Ascending aorta (tissue), 2 donors: ENCODE results near the gene SLC5A11. TPM values are rescaled to one million over a fixed set of nuclear protein-coding genes. Genes with fewer than 3 reads are reported as not detected.

Experiments
- DNase-seq, 2 donors: peaks; one replicate each; pipeline ENCODE4 v3.0.0-alpha.2; 2019; ENCODE audit warnings: low spot score in 2 of 2
- H3K27ac ChIP-seq, 2 donors: fragments of 200-600 bp; sonication (generic); one replicate each; pipeline ENCODE4 v1.5.1; 2016 to 2017; ENCODE audit warnings: mild to moderate bottlenecking in 1 of 2
- H3K27me3 ChIP-seq: fragments of 200-600 bp; sonication (generic); one replicate; pipeline ENCODE4 v1.5.1; 2017
- H3K36me3 ChIP-seq, 2 donors: fragments of 200-600 bp; sonication (generic); one replicate each; pipeline ENCODE4 v1.5.1; 2016
- H3K4me1 ChIP-seq, 2 donors: fragments of 200-600 bp; sonication (generic); one replicate each; pipeline ENCODE4 v1.5.1; 2016 to 2017; ENCODE audit warnings: mild to moderate bottlenecking in 1 of 2
- H3K4me3 ChIP-seq, 2 donors: fragments of 200-600 bp; sonication (generic); one replicate each; pipeline ENCODE4 v1.5.1; 2016 to 2017; ENCODE audit warnings: mild to moderate bottlenecking in 1 of 2
- H3K9me3 ChIP-seq, 2 donors: fragments of 200-600 bp; sonication (generic); one replicate each; pipeline ENCODE4 v1.5.1; 2016
- CTCF ChIP-seq, 3 experiments: fragments of 200-600 bp in 2 of 3; fragments of 450-650 bp in 1 of 3; sonication (generic) in 2 of 3; IDR thresholded peaks; one replicate each; pipeline ENCODE4 v1.5.1; 2016 to 2019; ENCODE audit warnings: antibody characterized with exemption in 3 of 3, mild to moderate bottlenecking in 1 of 3, moderate library complexity in 1 of 3
- intact Hi-C: fragments of 100-400 bp; cut with DNase I; formaldehyde crosslinking; loops from one replicate; pipeline ENCODE4 v1.15.1; 2023
- total RNA-seq: library from RNA; depleted of rRNA; stranded (reverse); fragments of >200 nt; gene quantifications from one replicate; pipeline ENCODE4 v1.1.0, GENCODE V29; 2016

SLC5A11 gene
- total RNA-seq, 1 donor from 2014 or later: not detected

- DNase-seq: no peak
These were observed 61.1 kb downstream of the SLC5A11 start for GRCh38 chr16:24906901-24907300.

DNA sequence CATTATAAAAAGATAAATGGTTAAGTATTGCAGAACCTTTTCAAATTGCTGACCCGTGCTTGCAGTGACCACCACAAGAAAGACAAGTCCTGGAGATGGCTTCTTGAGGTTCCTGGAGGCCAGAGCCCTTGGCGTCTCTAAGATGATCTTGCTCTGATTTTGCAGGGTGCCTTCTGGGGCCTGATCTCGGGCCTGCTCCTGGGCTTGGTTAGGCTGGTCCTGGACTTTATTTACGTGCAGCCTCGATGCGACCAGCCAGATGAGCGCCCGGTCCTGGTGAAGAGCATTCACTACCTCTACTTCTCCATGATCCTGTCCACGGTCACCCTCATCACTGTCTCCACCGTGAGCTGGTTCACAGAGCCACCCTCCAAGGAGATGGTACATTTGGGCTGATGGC lies 63.0 kb downstream of the SLC5A11 start:
- Histone ChIP-seq H3K27me3 (no peaks in the 10 kb centered on the region), H3K4me3 (no peak overlapping the region), H3K4me1 (no peaks in the 10 kb centered on the region), H3K27ac (no peak overlapping the region), H3K36me3 (no peaks in the 10 kb centered on the region), H3K9me3 (no peaks in the 10 kb centered on the region)
- DNase-seq: no peak
- no peak for TF ChIP-seq CTCF (IDR thresholded peaks at IDR 0.05)
- intact Hi-C loops: no loop called here

More at GRCh38 chr16:24906901-24907300, 61.1 kb downstream of the SLC5A11 start:
- H3K27me3 ChIP-seq: no peaks in the 10 kb centered on the region
- no peaks in the 10 kb centered on the region for H3K9me3 ChIP-seq
- H3K36me3 ChIP-seq: no peaks in the 10 kb centered on the region
- TF ChIP-seq CTCF (IDR thresholded peaks at IDR 0.05): no peak
- no peak overlapping the region for H3K27ac ChIP-seq
- intact Hi-C loops: no loop called here
- H3K4me1 ChIP-seq: no peaks in the 10 kb centered on the region
- no peak overlapping the region for H3K4me3 ChIP-seq

GRCh38 chr16:24909856-24910255 lies 64.1 kb downstream of the SLC5A11 start:
- intact Hi-C loops: no loop called here
- no peak overlapping the region for H3K4me3 ChIP-seq
- H3K36me3 ChIP-seq: no peaks in the 10 kb centered on the region
- no peaks in the 10 kb centered on the region for H3K4me1 ChIP-seq
- H3K9me3 ChIP-seq: no peaks in the 10 kb centered on the region
- TF ChIP-seq CTCF (IDR thresholded peaks at IDR 0.05): no peak
- DNase-seq: no peak
- no peaks in the 10 kb centered on the region for H3K27me3 ChIP-seq
- no peak overlapping the region for H3K27ac ChIP-seq

GRCh38 chr16:24915019-24915418 lies 69.3 kb downstream of the SLC5A11 start:
- H3K4me1 ChIP-seq: no peaks in the 10 kb centered on the region
- H3K27ac ChIP-seq: no peak overlapping the region
- H3K9me3 ChIP-seq: no peaks in the 10 kb centered on the region
- intact Hi-C loops: no loop called here
- no peak for TF ChIP-seq CTCF (IDR thresholded peaks at IDR 0.05)
- peaks cover 24 to 27% of the 10 kb centered on the region in 2 donors for H3K36me3 ChIP-seq
- no peaks in the 10 kb centered on the region for H3K27me3 ChIP-seq
- no peak overlapping the region for H3K4me3 ChIP-seq
- DNase-seq: no peak

DNA sequence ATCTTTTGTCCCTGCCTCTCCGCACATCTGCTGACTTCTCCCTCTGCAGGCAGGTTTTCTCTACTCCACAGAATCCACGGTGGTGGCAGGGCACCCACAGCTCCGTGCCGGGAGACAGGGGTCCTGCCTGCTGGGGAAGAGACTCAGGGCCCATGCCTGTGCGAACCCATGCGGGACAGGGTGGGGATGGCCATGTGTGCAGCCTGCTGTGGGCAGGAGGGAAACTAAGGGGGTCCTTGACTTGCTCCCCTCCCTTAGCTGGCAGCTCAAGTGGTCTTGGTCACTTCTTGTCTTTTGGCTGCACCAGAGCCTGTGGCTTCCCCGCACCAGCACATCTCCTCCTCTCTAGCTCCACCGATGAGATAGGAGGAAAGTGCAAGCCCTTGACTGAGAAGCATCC lies 69.8 kb downstream of the SLC5A11 start:
- H3K27me3 ChIP-seq: no peaks in the 10 kb centered on the region
- no peak overlapping the region for H3K27ac ChIP-seq
- intact Hi-C loops: no loop called here
- no peak for TF ChIP-seq CTCF (IDR thresholded peaks at IDR 0.05)
- no peaks in the 10 kb centered on the region for H3K4me1 ChIP-seq
- H3K36me3 ChIP-seq: peaks cover 24 to 32% of the 10 kb centered on the region in 2 donors
- no peaks in the 10 kb centered on the region for H3K9me3 ChIP-seq
- no peak for DNase-seq
- no peak overlapping the region for H3K4me3 ChIP-seq

- intact Hi-C loops: no loop called here
- no peak overlapping the region for H3K27ac ChIP-seq
These were observed 71.5 kb downstream of the SLC5A11 start for GRCh38 chr16:24917236-24917635.

More at GRCh38 chr16:24917236-24917635, 71.5 kb downstream of the SLC5A11 start:
- no peak for TF ChIP-seq CTCF (IDR thresholded peaks at IDR 0.05)
- no peaks in the 10 kb centered on the region for H3K4me1 ChIP-seq
- no peaks in the 10 kb centered on the region for H3K27me3 ChIP-seq
- no peaks in the 10 kb centered on the region for H3K9me3 ChIP-seq
- H3K36me3 ChIP-seq: peaks cover 39 to 45% of the 10 kb centered on the region in 2 donors
- H3K4me3 ChIP-seq: no peak overlapping the region
- DNase-seq: no peak
